H9 (cell line): Measurements from ENCODE around the gene OOSP4B. TPM values are rescaled to one million over a fixed set of nuclear protein-coding genes. Genes with fewer than 3 reads are reported as not detected.

ENCODE experiments used
- DNase-seq: peaks from one replicate; pipeline ENCODE4 v3.0.0-alpha.2; 2017
- H2AFZ ChIP-seq: one replicate; pipeline ENCODE4 v1.6.1; 2013; ENCODE audit warnings: mild to moderate bottlenecking, low read length, control low read depth, moderate library complexity
- H2AK5ac ChIP-seq: 2 replicates; pipeline ENCODE4 v1.6.1; 2013; ENCODE audit warnings: low read length, control low read depth, mixed read lengths; ENCODE audit not compliant: insufficient read length
- H2BK120ac ChIP-seq: one replicate; pipeline ENCODE4 v1.6.1; 2013; ENCODE audit warnings: low read depth, mild to moderate bottlenecking, low read length, control low read depth, inconsistent platforms; ENCODE audit not compliant: poor library complexity, severe bottlenecking
- H2BK12ac ChIP-seq: 2 replicates; pipeline ENCODE4 v1.6.1; 2013; ENCODE audit warnings: low read length, control low read depth, mixed read lengths, low read depth; ENCODE audit not compliant: insufficient read length
- H2BK15ac ChIP-seq: 2 replicates; pipeline ENCODE4 v1.6.1; 2013; ENCODE audit warnings: low read depth, low read length, control low read depth
- H2BK20ac ChIP-seq: one replicate; pipeline ENCODE4 v1.6.1; 2013; ENCODE audit warnings: low read depth, mild to moderate bottlenecking, low read length, control low read depth, inconsistent platforms; ENCODE audit not compliant: poor library complexity, severe bottlenecking
- H2BK5ac ChIP-seq: 2 replicates; pipeline ENCODE4 v1.6.1; 2013; ENCODE audit warnings: low read length, control low read depth, mixed read lengths; ENCODE audit not compliant: insufficient read length
- H3K14ac ChIP-seq: 2 replicates; pipeline ENCODE4 v1.6.1; 2013; ENCODE audit warnings: low read length, control low read depth; ENCODE audit not compliant: insufficient read depth
- H3K18ac ChIP-seq: 2 replicates; pipeline ENCODE4 v1.6.1; 2013; ENCODE audit warnings: low read depth, mild to moderate bottlenecking, mixed read lengths, low read length, control low read depth; ENCODE audit not compliant: insufficient read length
- H3K23ac ChIP-seq: 2 replicates; pipeline ENCODE4 v1.6.1; 2013; ENCODE audit warnings: low read length, control low read depth, mixed read lengths, low read depth; ENCODE audit not compliant: insufficient read length
- H3K23me2 ChIP-seq: 2 replicates; pipeline ENCODE4 v1.6.1; 2013; ENCODE audit warnings: low read depth, mild to moderate bottlenecking, mixed read lengths, low read length, control low read depth; ENCODE audit not compliant: insufficient read length, poor library complexity, severe bottlenecking
- H3K27ac ChIP-seq: 2 replicates; pipeline ENCODE4 v1.5.1; 2013; ENCODE audit warnings: low read length, control low read depth, mixed read lengths, low read depth; ENCODE audit not compliant: insufficient read length
- H3K27me3 ChIP-seq: 2 replicates; pipeline ENCODE4 v1.6.1; 2013; ENCODE audit warnings: low read length, control low read depth, inconsistent platforms; ENCODE audit not compliant: insufficient read depth
- H3K4ac ChIP-seq: 2 replicates; pipeline ENCODE4 v1.6.1; 2013; ENCODE audit warnings: low read depth, mild to moderate bottlenecking, control low read depth, inconsistent platforms, low read length, moderate library complexity
- H3K4me1 ChIP-seq: 2 replicates; pipeline ENCODE4 v1.6.1; 2013; ENCODE audit warnings: low read length, control low read depth, inconsistent platforms; ENCODE audit not compliant: insufficient read depth
- H3K4me2 ChIP-seq: 2 replicates; pipeline ENCODE4 v1.6.1; 2013; ENCODE audit warnings: low read length, control low read depth, mixed read lengths; ENCODE audit not compliant: insufficient read length, insufficient read depth
- H3K56ac ChIP-seq: 2 replicates; pipeline ENCODE4 v1.6.1; 2013; ENCODE audit warnings: low read depth, mild to moderate bottlenecking, mixed read lengths, low read length, control low read depth; ENCODE audit not compliant: insufficient read length
- H3K79me1 ChIP-seq: 2 replicates; pipeline ENCODE4 v1.6.1; 2013; ENCODE audit warnings: low read depth, mild to moderate bottlenecking, moderate library complexity, low read length, control low read depth, inconsistent platforms; ENCODE audit not compliant: insufficient read depth, poor library complexity, severe bottlenecking
- H3K79me2 ChIP-seq: 2 replicates; pipeline ENCODE4 v1.6.1; 2013; ENCODE audit warnings: low read length, control low read depth, inconsistent platforms; ENCODE audit not compliant: insufficient read depth
- H3K9ac ChIP-seq: 2 replicates; pipeline ENCODE4 v1.6.1; 2013; ENCODE audit warnings: low read length, control low read depth, mixed read lengths; ENCODE audit not compliant: insufficient read length; ENCODE audit errors: extremely low read depth
- H3K9me3 ChIP-seq: one replicate; pipeline ENCODE4 v1.6.1; 2013; ENCODE audit warnings: low read depth, low read length, inconsistent platforms; ENCODE audit not compliant: control insufficient read depth
- H3T11ph ChIP-seq: one replicate; pipeline ENCODE4 v1.6.1; 2013; ENCODE audit warnings: mild to moderate bottlenecking, low read length, control low read depth, inconsistent platforms
- H4K20me1 ChIP-seq: one replicate; pipeline ENCODE4 v1.6.1; 2013; ENCODE audit not compliant: control insufficient read depth, insufficient read length, insufficient read depth
- H4K5ac ChIP-seq: 2 replicates; pipeline ENCODE4 v1.6.1; 2013; ENCODE audit warnings: low read depth, mild to moderate bottlenecking, mixed read lengths, low read length, control low read depth; ENCODE audit not compliant: insufficient read length
- H4K8ac ChIP-seq: replicated peaks from 2 replicates; pipeline ENCODE4 v1.6.1; 2013; ENCODE audit warnings: low read length, control low read depth, mixed read lengths, low read depth; ENCODE audit not compliant: insufficient read length
- H4K91ac ChIP-seq: 2 replicates; pipeline ENCODE4 v1.6.1; 2013; ENCODE audit warnings: low read depth, mild to moderate bottlenecking, moderate library complexity, mixed read lengths, low read length, control low read depth; ENCODE audit not compliant: insufficient read length
- H3K27ac Mint-ChIP-seq, 3 experiments: 2 replicates in 2 of 3; 3 replicates in 1 of 3; pipeline ENCODE4 v1.8.0; 2020 to 2021; ENCODE audit warnings: mixed read lengths in 3 of 3, mild to moderate bottlenecking in 1 of 3, moderate library complexity in 1 of 3
- H3K27me3 Mint-ChIP-seq: 2 replicates; pipeline ENCODE4 v1.8.0; 2021; ENCODE audit warnings: low read depth, mild to moderate bottlenecking, moderate library complexity, mixed read lengths
- H3K36me3 Mint-ChIP-seq, 3 experiments: 2 replicates in 2 of 3; 3 replicates in 1 of 3; pipeline ENCODE4 v1.8.0; 2020 to 2021; ENCODE audit warnings: low read depth in 3 of 3, mixed read lengths in 3 of 3; ENCODE audit not compliant: insufficient read depth in 1 of 3
- H3K4me1 Mint-ChIP-seq, 2 experiments: 2 replicates each; pipeline ENCODE4 v1.8.0; 2020; ENCODE audit warnings: mixed read lengths in 2 of 2
- H3K4me3 Mint-ChIP-seq, 2 experiments: 2 replicates in 1 of 2; 3 replicates in 1 of 2; pipeline ENCODE4 v1.8.0; 2020 to 2021; ENCODE audit warnings: mild to moderate bottlenecking in 2 of 2, mixed read lengths in 2 of 2, moderate library complexity in 1 of 2
- H3K9me3 Mint-ChIP-seq, 2 experiments: 2 replicates in 1 of 2; 3 replicates in 1 of 2; pipeline ENCODE4 v1.8.0; 2020; ENCODE audit warnings: mild to moderate bottlenecking in 2 of 2, mixed read lengths in 2 of 2, moderate library complexity in 1 of 2
- CTCF ChIP-seq: fragments of 200-600 bp; sonication (generic); conservative IDR thresholded peaks from 3 replicates; pipeline ENCODE4 v1.8.0; 2021; ENCODE audit warnings: antibody characterized with exemption, mild to moderate bottlenecking
- WGBS: extraction: QIAGEN DNeasy Blood & Tissue Kit; methylation state at CpG from one replicate; pipeline ENCODE4 v1.1.7; 2013; ENCODE audit warnings: missing lambda C conversion rate, low lambda C conversion rate, mixed read lengths; ENCODE audit not compliant: insufficient read length; ENCODE audit errors: extremely low coverage; 5-methylcytosine and 5-hydroxymethylcytosine counted together
- total RNA-seq: library from RNA; stranded (reverse); gene quantifications from 2 replicates; pipeline ENCODE4 v1.2.1, GENCODE V29; 2021

OOSP4B gene
- total RNA-seq, 1 experiment from 2014 or later = not detected

- no peak overlapping the region for H2BK120ac ChIP-seq
These were observed 49.1 kb upstream of the OOSP4B start for GRCh38 chr11:59967677-59968394.

More at GRCh38 chr11:59967677-59968394, 49.1 kb upstream of the OOSP4B start:
- Histone ChIP-seq H2BK5ac (no peak overlapping the region), H4K5ac (no peak overlapping the region), H4K8ac (no peak overlapping the region), H2BK20ac (no peak overlapping the region), H3K14ac (no peak overlapping the region), H3K18ac (no peak overlapping the region), H3K4me2 (no peak overlapping the region), H3T11ph (no peak overlapping the region), H2AK5ac (no peak overlapping the region), H3K9me3 (no peaks in the 10 kb centered on the region), H3K23ac (no peak overlapping the region), H3K27me3 (no peaks in the 10 kb centered on the region), H3K4ac (no peak overlapping the region), H3K9ac (no peak overlapping the region), H2BK12ac (no peak overlapping the region), H2AFZ (no peak overlapping the region), H3K56ac (no peak overlapping the region), H3K79me2 (no peaks in the 10 kb centered on the region), H3K27ac (no peak overlapping the region), H3K23me2 (no peaks in the 10 kb centered on the region), H3K4me1 (peaks cover 4% of the 10 kb centered on the region; the same call in 1 of the 2 replicates), H4K20me1 (no peaks in the 10 kb centered on the region), H4K91ac (no peak overlapping the region), H2BK15ac (no peak overlapping the region), H3K79me1 (no peaks in the 10 kb centered on the region)
- TF ChIP-seq CTCF = no peak
- H3K27me3 Mint-ChIP-seq = no peaks in the 10 kb centered on the region
- no CpG with 5 or more reads among the region's 3 CpGs for WGBS
- H3K36me3 Mint-ChIP-seq = no peaks in the 10 kb centered on the region
- H3K9me3 Mint-ChIP-seq = no peaks in the 10 kb centered on the region
- no peak overlapping the region for H3K27ac Mint-ChIP-seq
- DNase-seq = no peak
- no peak overlapping the region for H3K4me3 Mint-ChIP-seq
- peaks cover 18% of the 10 kb centered on the region in 2 experiments for H3K4me1 Mint-ChIP-seq
